SK-N-SH (cell line): Measurements from ENCODE around the gene MRPL10. TPM values are rescaled to one million over a fixed set of nuclear protein-coding genes. Genes with fewer than 3 reads are reported as not detected.

Experiments
- CTCF ChIA-PET: fragments of 300-600, 350-600 bp; formaldehyde crosslinking; extraction: SDS; loops from one replicate; lab custom pipeline; 2021; lab: Yijun Ruan, JAX
- POLR2A ChIA-PET: fragments of 350-600 bp; sonication (Branson Sonifier 250); formaldehyde crosslinking; extraction: SDS; loops from one replicate; lab custom pipeline; 2020; ENCODE audit warnings: antibody characterized with exemption, inconsistent platforms; lab: Yijun Ruan, JAX
- DNase-seq: peaks from one replicate; pipeline ENCODE4 v3.0.0; 2012
- H2AFZ ChIP-seq: fragments of 200-600 bp; sonication (generic); 2 replicates; pipeline ENCODE4 v1.8.1; 2016; ENCODE audit warnings: antibody characterized with exemption, mild to moderate bottlenecking, low read depth
- H3F3A ChIP-seq: fragments of 200-600 bp; sonication (generic); replicated peaks from 2 replicates; pipeline ENCODE3; 2016; ENCODE audit warnings: antibody characterized with exemption, mild to moderate bottlenecking; ENCODE audit not compliant: insufficient read depth
- H3K27ac ChIP-seq, 2 experiments: fragments of 200-500 bp in 1 of 2; fragments of 200-600 bp in 1 of 2; sonication (Bioruptor generic) in 1 of 2; sonication (generic), shearing (Covaris generic) in 1 of 2; 2 replicates each; pipeline versions ENCODE4 v1.5.1 to v1.6.1; 2014 to 2016; ENCODE audit warnings: low read depth in 2 of 2, inconsistent platforms in 1 of 2, low read length in 1 of 2, mild to moderate bottlenecking in 1 of 2, mixed read lengths in 1 of 2
- H3K27me3 ChIP-seq: fragments of 200-600 bp; sonication (generic), shearing (Covaris generic); 2 replicates; pipeline ENCODE4 v1.6.1; 2016; ENCODE audit warnings: mixed run types; ENCODE audit not compliant: insufficient read depth
- H3K36me3 ChIP-seq, 2 experiments: fragments of 200-500 bp in 1 of 2; fragments of 200-600 bp in 1 of 2; sonication (Bioruptor generic) in 1 of 2; sonication (generic) in 1 of 2; replicated peaks in 1 of 2; 2 replicates each; pipeline versions ENCODE3 to v1.5.1; 2014 to 2016; ENCODE audit warnings: low read length in 1 of 2, mild to moderate bottlenecking in 1 of 2; ENCODE audit not compliant: insufficient read depth in 2 of 2, control insufficient read depth in 1 of 2
- H3K4me1 ChIP-seq, 2 experiments: fragments of 200-500 bp in 1 of 2; fragments of 200-600 bp in 1 of 2; sonication (Bioruptor generic) in 1 of 2; sonication (generic), shearing (Covaris generic) in 1 of 2; 2 replicates each; pipeline versions ENCODE4 v1.5.1 to v1.6.1; 2014 to 2016; ENCODE audit warnings: low read depth in 1 of 2, low read length in 1 of 2, mixed run types in 1 of 2; ENCODE audit not compliant: insufficient read depth in 2 of 2, control insufficient read depth in 1 of 2
- H3K4me2 ChIP-seq: fragments of 200-600 bp; sonication (generic), shearing (Covaris generic); 2 replicates; pipeline ENCODE4 v1.6.1; 2017; ENCODE audit warnings: mixed run types
- H3K4me3 ChIP-seq, 2 experiments: fragments of 200-500 bp in 1 of 2; fragments of 200-600 bp in 1 of 2; sonication (Bioruptor generic) in 1 of 2; sonication (generic), shearing (Covaris generic) in 1 of 2; 2 replicates each; pipeline versions ENCODE4 v1.5.1 to v1.8.1; 2014 to 2016; ENCODE audit warnings: low read depth in 2 of 2, inconsistent platforms in 1 of 2, low read length in 1 of 2, mild to moderate bottlenecking in 1 of 2, mixed read lengths in 1 of 2, moderate library complexity in 1 of 2
- H3K79me2 ChIP-seq: fragments of 200-600 bp; sonication (generic); 2 replicates; pipeline ENCODE4 v1.8.1; 2017; ENCODE audit warnings: mild to moderate bottlenecking; ENCODE audit not compliant: insufficient read depth
- H3K9ac ChIP-seq: fragments of 200-600 bp; sonication (generic); 2 replicates; pipeline ENCODE4 v1.6.1; 2017; ENCODE audit warnings: mixed run types
- H3K9me2 ChIP-seq: fragments of 200-600 bp; sonication (generic); 2 replicates; pipeline ENCODE4 v1.6.1; 2017; ENCODE audit warnings: mixed run types
- H3K9me3 ChIP-seq: fragments of 200-600 bp; sonication (generic); 2 replicates; pipeline ENCODE4 v1.6.1; 2017; ENCODE audit warnings: mixed run types, mild to moderate bottlenecking, moderate library complexity
- H4K20me1 ChIP-seq: fragments of 200-600 bp; sonication (generic); 2 replicates; pipeline ENCODE4 v1.6.1; 2017; ENCODE audit warnings: mild to moderate bottlenecking, mixed run types; ENCODE audit not compliant: insufficient read depth
- EP300 ChIP-seq, 2 experiments: IDR thresholded peaks; 2 replicates each; pipeline versions ENCODE4 v1.4.0 to v1.6.1; 2012; ENCODE audit warnings: borderline replicate concordance in 1 of 2, low read depth in 1 of 2, low read length in 1 of 2
- EZH2phosphoT487 ChIP-seq: fragments of 200-600 bp; sonication (generic); IDR thresholded peaks from 2 replicates; pipeline ENCODE4 v1.6.1; 2017; ENCODE audit warnings: low read depth, mixed run types, mild to moderate bottlenecking, antibody characterized with exemption, moderate library complexity, borderline replicate concordance
- FOXJ3 ChIP-seq: sonication (generic); formaldehyde crosslinking; IDR thresholded peaks from 2 replicates; pipeline ENCODE4 v1.5.1; 2020; ENCODE audit warnings: mild to moderate bottlenecking, missing genetic modification reagents
- FOXM1 ChIP-seq: IDR thresholded peaks from 2 replicates; pipeline ENCODE4 v1.4.0; 2012; ENCODE audit warnings: low read depth, mild to moderate bottlenecking
- JUND ChIP-seq: IDR thresholded peaks from 2 replicates; pipeline ENCODE4 v1.4.0; 2012
- MXI1 ChIP-seq: IDR thresholded peaks from 2 replicates; pipeline ENCODE4 v1.6.1; 2012; ENCODE audit warnings: mild to moderate bottlenecking, low read depth, low read length, improper control_type of control experiment
- NFIC ChIP-seq: IDR thresholded peaks from 2 replicates; pipeline ENCODE4 v1.4.0; 2012; ENCODE audit warnings: borderline replicate concordance
- POLR2AphosphoS5 ChIP-seq: IDR thresholded peaks from 2 replicates; pipeline ENCODE4 v1.6.1; 2012; ENCODE audit warnings: low read depth, low read length
- RXRA ChIP-seq: IDR thresholded peaks from 2 replicates; pipeline ENCODE4 v1.4.0; 2012; ENCODE audit warnings: low read depth, mild to moderate bottlenecking, borderline replicate concordance
- SIN3A ChIP-seq: IDR thresholded peaks from 2 replicates; pipeline ENCODE4 v1.6.1; 2012; ENCODE audit warnings: low read depth, mild to moderate bottlenecking, low read length, moderate library complexity, borderline replicate concordance
- SMC3 ChIP-seq: IDR thresholded peaks from 2 replicates; pipeline ENCODE4 v1.6.1; 2012; ENCODE audit warnings: low read depth, low read length, improper control_type of control experiment
- TAF1 ChIP-seq: IDR thresholded peaks from 2 replicates; pipeline ENCODE4 v1.6.1; 2012; ENCODE audit warnings: low read depth, mild to moderate bottlenecking, low read length, moderate library complexity, borderline replicate concordance
- TCF12 ChIP-seq: IDR thresholded peaks from 2 replicates; pipeline ENCODE4 v1.4.0; 2012
- TEAD4 ChIP-seq: IDR thresholded peaks from 2 replicates; pipeline ENCODE4 v1.4.0; 2012; ENCODE audit warnings: mild to moderate bottlenecking, borderline replicate concordance; ENCODE audit not compliant: insufficient read depth
- YY1 ChIP-seq: IDR thresholded peaks from 2 replicates; pipeline ENCODE4 v1.4.0; 2012; ENCODE audit warnings: low read depth, mild to moderate bottlenecking
- WGBS: methylation state at CpG from one replicate; pipeline ENCODE4 v1.1.6; 2017; ENCODE audit warnings: low lambda C conversion rate; 5-methylcytosine and 5-hydroxymethylcytosine counted together
- polyA plus RNA-seq, 3 experiments: library from polyadenylated mRNA; depleted of rRNA; stranded (reverse); fragments of >200 nt; gene quantifications; 2 replicates each; pipeline ENCODE4 v1.2.3, GENCODE V29; 2012
- TF ChIP-seq, protein P1 (sequence below): IDR thresholded peaks from 2 replicates; pipeline ENCODE4 v1.4.0; 2012; ENCODE audit warnings: low read depth, borderline replicate concordance
- TF ChIP-seq, protein P2 (sequence below): fragments of 150-350 bp; IDR thresholded peaks from 2 replicates; pipeline ENCODE4 v1.6.1; 2016; ENCODE audit warnings: mild to moderate bottlenecking, low read depth, low read length
- TF ChIP-seq, protein P3 (sequence below): IDR thresholded peaks from 2 replicates; pipeline ENCODE4 v1.4.0; 2012; ENCODE audit warnings: low read depth, borderline replicate concordance

Gene MRPL10
- polyA plus RNA-seq, 1 of the 3 experiments (the other 2 are of a cell fraction): 136 TPM

DNA sequence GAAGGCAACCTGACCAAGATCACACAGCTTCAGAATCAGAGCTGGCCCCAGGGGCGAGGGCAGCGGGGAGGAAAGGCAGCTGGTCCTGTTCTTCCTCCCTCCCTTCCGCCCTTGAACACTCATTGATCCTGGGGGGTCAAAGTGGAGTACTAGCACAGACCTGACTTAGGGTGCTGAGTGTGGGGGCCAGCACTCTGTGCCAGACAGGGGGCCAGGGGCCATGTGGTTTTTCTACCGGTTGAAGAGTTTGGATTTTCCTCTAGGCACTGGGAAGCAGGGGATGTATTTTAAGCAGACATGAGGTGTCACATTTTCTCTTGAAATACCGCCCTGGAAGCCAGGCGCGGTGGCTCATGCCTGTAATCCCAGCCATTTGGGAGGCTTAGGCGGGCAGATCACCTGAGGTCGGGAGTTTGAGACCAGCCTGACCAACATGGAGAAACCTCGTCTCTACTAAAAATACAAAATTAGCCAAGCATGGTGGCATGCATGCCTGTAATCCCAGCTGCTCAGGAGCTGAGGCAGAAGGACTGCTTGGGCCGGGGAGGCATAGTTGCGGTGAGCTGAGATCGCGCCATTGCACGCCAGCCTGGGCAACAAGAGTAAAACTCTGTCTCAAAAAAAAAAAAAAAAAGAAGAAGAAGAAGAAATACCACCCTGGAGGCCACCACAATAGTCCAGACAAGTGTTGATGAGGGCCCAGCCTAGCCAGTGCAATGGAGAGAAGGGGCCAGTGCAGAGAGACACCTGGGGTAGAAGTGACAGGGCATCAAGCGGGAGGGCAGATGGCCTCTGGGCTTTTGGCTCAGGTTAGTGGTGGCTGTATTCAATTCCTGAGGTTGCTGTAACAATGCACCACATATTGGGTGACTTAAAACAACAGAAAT is 25.1 kb downstream of the MRPL10 start:
- no peaks in the 10 kb centered on the region for H3F3A ChIP-seq
- ChIA-PET POLR2A (no interaction called here), CTCF (interaction anchor here (1.0 to 1.4 kb wide), 2 partner anchors 15 to 63 kb away, joined by 3 read pairs; partner anchors contain the start of gene OSBPL7)
- H3K79me2 ChIP-seq: no peaks in the 10 kb centered on the region
- no peak overlapping the region for H3K4me3 ChIP-seq
- TF ChIP-seq FOXJ3 (CRISPR knock-in tag): no peak
- TF ChIP-seq FOXM1: no peak
- TF ChIP-seq RXRA: no peak
- TF ChIP-seq, protein P1, sequence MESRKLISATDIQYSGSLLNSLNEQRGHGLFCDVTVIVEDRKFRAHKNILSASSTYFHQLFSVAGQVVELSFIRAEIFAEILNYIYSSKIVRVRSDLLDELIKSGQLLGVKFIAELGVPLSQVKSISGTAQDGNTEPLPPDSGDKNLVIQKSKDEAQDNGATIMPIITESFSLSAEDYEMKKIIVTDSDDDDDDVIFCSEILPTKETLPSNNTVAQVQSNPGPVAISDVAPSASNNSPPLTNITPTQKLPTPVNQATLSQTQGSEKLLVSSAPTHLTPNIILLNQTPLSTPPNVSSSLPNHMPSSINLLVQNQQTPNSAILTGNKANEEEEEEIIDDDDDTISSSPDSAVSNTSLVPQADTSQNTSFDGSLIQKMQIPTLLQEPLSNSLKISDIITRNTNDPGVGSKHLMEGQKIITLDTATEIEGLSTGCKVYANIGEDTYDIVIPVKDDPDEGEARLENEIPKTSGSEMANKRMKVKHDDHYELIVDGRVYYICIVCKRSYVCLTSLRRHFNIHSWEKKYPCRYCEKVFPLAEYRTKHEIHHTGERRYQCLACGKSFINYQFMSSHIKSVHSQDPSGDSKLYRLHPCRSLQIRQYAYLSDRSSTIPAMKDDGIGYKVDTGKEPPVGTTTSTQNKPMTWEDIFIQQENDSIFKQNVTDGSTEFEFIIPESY: no peak
- TF ChIP-seq EZH2phosphoT487: no peak
- TF ChIP-seq, protein P2, sequence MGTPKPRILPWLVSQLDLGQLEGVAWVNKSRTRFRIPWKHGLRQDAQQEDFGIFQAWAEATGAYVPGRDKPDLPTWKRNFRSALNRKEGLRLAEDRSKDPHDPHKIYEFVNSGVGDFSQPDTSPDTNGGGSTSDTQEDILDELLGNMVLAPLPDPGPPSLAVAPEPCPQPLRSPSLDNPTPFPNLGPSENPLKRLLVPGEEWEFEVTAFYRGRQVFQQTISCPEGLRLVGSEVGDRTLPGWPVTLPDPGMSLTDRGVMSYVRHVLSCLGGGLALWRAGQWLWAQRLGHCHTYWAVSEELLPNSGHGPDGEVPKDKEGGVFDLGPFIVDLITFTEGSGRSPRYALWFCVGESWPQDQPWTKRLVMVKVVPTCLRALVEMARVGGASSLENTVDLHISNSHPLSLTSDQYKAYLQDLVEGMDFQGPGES: no peak
- TF ChIP-seq POLR2AphosphoS5: no peak
- TF ChIP-seq TCF12: no peak
- no peak for TF ChIP-seq JUND
- TF ChIP-seq SMC3: no peak
- no peak for TF ChIP-seq YY1
- no peak for TF ChIP-seq TEAD4
- TF ChIP-seq SIN3A: no peak
- no peak for TF ChIP-seq MXI1
- no peak for TF ChIP-seq TAF1
- TF ChIP-seq, protein P3, sequence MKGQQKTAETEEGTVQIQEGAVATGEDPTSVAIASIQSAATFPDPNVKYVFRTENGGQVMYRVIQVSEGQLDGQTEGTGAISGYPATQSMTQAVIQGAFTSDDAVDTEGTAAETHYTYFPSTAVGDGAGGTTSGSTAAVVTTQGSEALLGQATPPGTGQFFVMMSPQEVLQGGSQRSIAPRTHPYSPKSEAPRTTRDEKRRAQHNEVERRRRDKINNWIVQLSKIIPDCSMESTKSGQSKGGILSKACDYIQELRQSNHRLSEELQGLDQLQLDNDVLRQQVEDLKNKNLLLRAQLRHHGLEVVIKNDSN: no peak
- no peak for TF ChIP-seq NFIC
- no peak for TF ChIP-seq EP300 (IDR thresholded peaks at IDR 0.05; ENCODE audit: borderline replicate concordance in 1 of 2, low read depth in 1 of 2, low read length in 1 of 2)
- H2AFZ ChIP-seq: no peak overlapping the region
- H4K20me1 ChIP-seq: 0 out of 2 replicates have a peak, but pooled peaks cover 6% of the 10 kb centered on the region
- no peaks in the 10 kb centered on the region for H3K9me3 ChIP-seq
- H3K36me3 ChIP-seq: peaks cover 7 to 31% of the 10 kb centered on the region in 2 experiments
- H3K9me2 ChIP-seq: no peaks in the 10 kb centered on the region
- H3K4me1 ChIP-seq: no peaks in the 10 kb centered on the region
- WGBS: 84% methylated on average over 15 of the region's 16 CpGs
- no peak overlapping the region for H3K4me2 ChIP-seq
- H3K27me3 ChIP-seq: 0 out of 2 replicates have a peak, but pooled peaks cover 6% of the 10 kb centered on the region
- H3K27ac ChIP-seq: no peak overlapping the region
- H3K9ac ChIP-seq: no peak overlapping the region
- peak; percentile 23 for DNase-seq
